ENCODE measurements around the gene ACADVL.

Gene ACADVL

GRCh38 chr17:7205561-7205960 is 14.2 kb upstream of the ACADVL start:
- Histone ChIP-seq H3K4me1 (ENCODE audit: control insufficient read depth, low read length) (peaks cover 21% of the 10 kb centered on the region), H3F3A (ENCODE audit: control insufficient read depth, insufficient read depth) (0 out of 2 replicates have a peak, but pooled peaks cover 2% of the 10 kb centered on the region), H4K20me1 (ENCODE audit: control insufficient read depth, insufficient read depth, low read depth, low read length) (no peaks in the 10 kb centered on the region; the same call in 1 of the 2 replicates), H3K9me3 (ENCODE audit: control insufficient read depth, insufficient read depth, low read length) (no peaks in the 10 kb centered on the region), H3K79me2 (ENCODE audit: control insufficient read depth, low read length) (peaks cover 7% of the 10 kb centered on the region), H3K9me2 (replicated peaks; ENCODE audit: control insufficient read depth, low read length) (no peaks in the 10 kb centered on the region), H3K36me3 (ENCODE audit: control insufficient read depth, low read length) (peaks cover 16% of the 10 kb centered on the region), H3K27ac (ENCODE audit: low read depth, low read length) (peak overlapping the region; percentile 69), H3K4me3 (ENCODE audit: low read length) (peak overlapping the region; percentile 82), H3K4me2 (ENCODE audit: low read length) (peak overlapping the region; percentile 91), H3K27me3 (ENCODE audit: control insufficient read depth, low read length) (no peaks in the 10 kb centered on the region)
- no peak for TF ChIP-seq EZH2phosphoT487 (IDR thresholded peaks at IDR 0.05; ENCODE audit: borderline replicate concordance, low read length)
- TF ChIP-seq, protein P1, sequence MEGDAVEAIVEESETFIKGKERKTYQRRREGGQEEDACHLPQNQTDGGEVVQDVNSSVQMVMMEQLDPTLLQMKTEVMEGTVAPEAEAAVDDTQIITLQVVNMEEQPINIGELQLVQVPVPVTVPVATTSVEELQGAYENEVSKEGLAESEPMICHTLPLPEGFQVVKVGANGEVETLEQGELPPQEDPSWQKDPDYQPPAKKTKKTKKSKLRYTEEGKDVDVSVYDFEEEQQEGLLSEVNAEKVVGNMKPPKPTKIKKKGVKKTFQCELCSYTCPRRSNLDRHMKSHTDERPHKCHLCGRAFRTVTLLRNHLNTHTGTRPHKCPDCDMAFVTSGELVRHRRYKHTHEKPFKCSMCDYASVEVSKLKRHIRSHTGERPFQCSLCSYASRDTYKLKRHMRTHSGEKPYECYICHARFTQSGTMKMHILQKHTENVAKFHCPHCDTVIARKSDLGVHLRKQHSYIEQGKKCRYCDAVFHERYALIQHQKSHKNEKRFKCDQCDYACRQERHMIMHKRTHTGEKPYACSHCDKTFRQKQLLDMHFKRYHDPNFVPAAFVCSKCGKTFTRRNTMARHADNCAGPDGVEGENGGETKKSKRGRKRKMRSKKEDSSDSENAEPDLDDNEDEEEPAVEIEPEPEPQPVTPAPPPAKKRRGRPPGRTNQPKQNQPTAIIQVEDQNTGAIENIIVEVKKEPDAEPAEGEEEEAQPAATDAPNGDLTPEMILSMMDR (IDR thresholded peaks at IDR 0.05; ENCODE audit: low read depth, low read length, poor library complexity, severe bottlenecking): no peak

GRCh38 chr17:7207120-7208001 is 12.4 kb upstream of the ACADVL start:
- peaks cover 16% of the 10 kb centered on the region for H3K36me3 ChIP-seq (ENCODE audit: control insufficient read depth, low read length)
- H3K27ac ChIP-seq (ENCODE audit: low read depth, low read length): no peak overlapping the region
- H4K20me1 ChIP-seq (ENCODE audit: control insufficient read depth, insufficient read depth, low read depth, low read length): no peaks in the 10 kb centered on the region; the same call in 1 of the 2 replicates
- H3K4me3 ChIP-seq (ENCODE audit: low read length): no peak overlapping the region
- H3K79me2 ChIP-seq (ENCODE audit: control insufficient read depth, low read length): peaks cover 15% of the 10 kb centered on the region
- no peaks in the 10 kb centered on the region for H3K9me2 ChIP-seq (replicated peaks; ENCODE audit: control insufficient read depth, low read length)
- TF ChIP-seq, protein P1 (IDR thresholded peaks at IDR 0.05; ENCODE audit: low read depth, low read length, poor library complexity, severe bottlenecking): no peak
- no peak for TF ChIP-seq EZH2phosphoT487 (IDR thresholded peaks at IDR 0.05; ENCODE audit: borderline replicate concordance, low read length)
- H3K9me3 ChIP-seq (ENCODE audit: control insufficient read depth, insufficient read depth, low read length): no peaks in the 10 kb centered on the region
- H3F3A ChIP-seq (ENCODE audit: control insufficient read depth, insufficient read depth): 0 out of 2 replicates have a peak, but pooled peaks cover 2% of the 10 kb centered on the region
- H3K27me3 ChIP-seq (ENCODE audit: control insufficient read depth, low read length): no peaks in the 10 kb centered on the region
- H3K4me1 ChIP-seq (ENCODE audit: control insufficient read depth, low read length): peaks cover 21% of the 10 kb centered on the region
- no peak overlapping the region for H3K4me2 ChIP-seq (ENCODE audit: low read length)

GRCh38 chr17:7208027-7208571 is 11.6 kb upstream of the ACADVL start:
- H3K4me1 ChIP-seq (ENCODE audit: control insufficient read depth, low read length): peaks cover 21% of the 10 kb centered on the region
- no peaks in the 10 kb centered on the region for H3K27me3 ChIP-seq (ENCODE audit: control insufficient read depth, low read length)
- H3F3A ChIP-seq (ENCODE audit: control insufficient read depth, insufficient read depth): 0 out of 2 replicates have a peak, but pooled peaks cover 2% of the 10 kb centered on the region
- H3K4me3 ChIP-seq (ENCODE audit: low read length): no peak overlapping the region
- no peaks in the 10 kb centered on the region for H3K9me2 ChIP-seq (replicated peaks; ENCODE audit: control insufficient read depth, low read length)
- H4K20me1 ChIP-seq (ENCODE audit: control insufficient read depth, insufficient read depth, low read depth, low read length): no peaks in the 10 kb centered on the region; the same call in 1 of the 2 replicates
- no peaks in the 10 kb centered on the region for H3K9me3 ChIP-seq (ENCODE audit: control insufficient read depth, insufficient read depth, low read length)
- peaks cover 20% of the 10 kb centered on the region for H3K79me2 ChIP-seq (ENCODE audit: control insufficient read depth, low read length)
- H3K4me2 ChIP-seq (ENCODE audit: low read length): no peak overlapping the region
- H3K27ac ChIP-seq (ENCODE audit: low read depth, low read length): no peak overlapping the region
- H3K36me3 ChIP-seq (ENCODE audit: control insufficient read depth, low read length): peaks cover 9% of the 10 kb centered on the region
- TF ChIP-seq EZH2phosphoT487 (IDR thresholded peaks at IDR 0.05; ENCODE audit: borderline replicate concordance, low read length): no peak
- TF ChIP-seq, protein P1 (IDR thresholded peaks at IDR 0.05; ENCODE audit: low read depth, low read length, poor library complexity, severe bottlenecking): no peak

Measured in DOHH2 (cell line).